Lower leg skin (tissue), 4 donors: ENCODE measurements around the gene MRRF. TPM values are rescaled to one million over a fixed set of nuclear protein-coding genes. Genes with fewer than 3 reads are reported as not detected.

Experiments used
- DNase-seq, 2 donors: peaks; one replicate each; pipeline ENCODE4 v3.0.0-alpha.2; 2019; ENCODE audit warnings: low spot score in 2 of 2
- H3K4me3 ChIP-seq: fragments of 200-600 bp; sonication (generic); 2 replicates; pipeline ENCODE4 v1.5.1; 2017; ENCODE audit warnings: mild to moderate bottlenecking, low read depth; ENCODE audit not compliant: poor library complexity, severe bottlenecking
- CTCF ChIP-seq, 3 donors: fragments of 450-650 bp; IDR thresholded peaks; one replicate each; pipeline ENCODE4 v1.5.1; 2016; ENCODE audit warnings: antibody characterized with exemption in 3 of 3, mild to moderate bottlenecking in 3 of 3, moderate library complexity in 2 of 3
- POLR2A ChIP-seq, 2 donors: fragments of 450-650 bp; IDR thresholded peaks; one replicate each; pipeline ENCODE4 v1.6.1; 2016 to 2017; ENCODE audit warnings: antibody characterized with exemption in 2 of 2, mild to moderate bottlenecking in 1 of 2, moderate library complexity in 1 of 2
- WGBS, 2 donors: methylation state at CpG; one replicate each; pipeline ENCODE4 v1.1.5; 2018; 5-methylcytosine and 5-hydroxymethylcytosine counted together
- intact Hi-C: fragments of 100-400 bp; cut with DNase I; formaldehyde crosslinking; loops from one replicate; pipeline ENCODE4 v1.15.0; 2023; ENCODE audit warnings: low total_unique reads
- total RNA-seq, 4 donors: library from RNA; depleted of rRNA; stranded (reverse); fragments of >200 nt; gene quantifications; one replicate each; pipeline ENCODE4 v1.1.0, GENCODE V29; 2016

MRRF gene
- total RNA-seq, 4 donors from 2014 or later = 30.8 to 56.3 (median 39.9) TPM

- TF ChIP-seq POLR2A (IDR thresholded peaks at IDR 0.05) = no peak
- no peak for TF ChIP-seq CTCF (IDR thresholded peaks at IDR 0.05)
- 12 to 14% methylated on average over 10 of the region's 10 CpGs for WGBS, 2 donors
- H3K4me3 ChIP-seq = no peak overlapping the region
- no peak for DNase-seq
- intact Hi-C loops = no loop called here
These were observed 37.1 kb upstream of the MRRF start for GRCh38 chr9:122227575-122227900.

GRCh38 chr9:122228191-122228567 is 36.5 kb upstream of the MRRF start:
- intact Hi-C loops = no loop called here
- WGBS, 2 donors = 1 to 2% methylated on average over 38 of the region's 38 CpGs
- H3K4me3 ChIP-seq = peak overlapping the region; percentile 28
- peak in 1 of 2 donors; percentile 77 for DNase-seq
- TF ChIP-seq CTCF (IDR thresholded peaks at IDR 0.05) (no peak), POLR2A (IDR thresholded peaks at IDR 0.05) (no peak)

- no peak for TF ChIP-seq CTCF (IDR thresholded peaks at IDR 0.05)
- no peak for TF ChIP-seq POLR2A (IDR thresholded peaks at IDR 0.05)
- intact Hi-C loops = no loop called here
- 8 to 9% methylated on average over 31 to 32 of the region's 70 CpGs for WGBS, 2 donors
- peak within 1 kb of the TSS; percentile 28 for H3K4me3 ChIP-seq
- DNase-seq = no peak
These were observed 35.9 kb upstream of the MRRF start, which contains the start of gene LHX6 for GRCh38 chr9:122228568-122229484. Gene LHX6, minus strand, starts transcription at chr9:122228957. Its CDS starts 217 bp downstream, at chr9:122228740.

- intact Hi-C loops = no loop called here
- no peak for TF ChIP-seq POLR2A (IDR thresholded peaks at IDR 0.05)
- no peak for TF ChIP-seq CTCF (IDR thresholded peaks at IDR 0.05)
- WGBS, 2 donors = 34 to 48% methylated on average over 4 of the region's 4 CpGs
These were observed 35.2 kb upstream of the MRRF start for GRCh38 chr9:122229485-122229837.

GRCh38 chr9:122232796-122233306 is 31.8 kb upstream of the MRRF start:
- WGBS, 2 donors = 78 to 82% methylated on average over 6 of the region's 6 CpGs
- DNase-seq = no peak
- intact Hi-C loops = no loop called here
- no peak overlapping the region for H3K4me3 ChIP-seq
- no peak for TF ChIP-seq POLR2A (IDR thresholded peaks at IDR 0.05)
- TF ChIP-seq CTCF (IDR thresholded peaks at IDR 0.05) = no peak

More at GRCh38 chr9:122229485-122229837, 35.2 kb upstream of the MRRF start:
- DNase-seq = no peak
- no peak overlapping the region for H3K4me3 ChIP-seq
